T-helper 17 cell (primary cell): Measurements from ENCODE around the gene MYH9. TPM values are rescaled to one million over a fixed set of nuclear protein-coding genes. Genes with fewer than 3 reads are reported as not detected.
A peak's percentile ranks its signal among the peaks of the same experiment; 100 is the strongest.
"Not testable (repeated sequence)": the region's sequence is repeated elsewhere in the genome, so short reads cannot be mapped to it uniquely, and the experiment has no call there.

Experiments used
- ATAC-seq: fragments of 150-1000 bp; cut with Tn5 transposase; 2 replicates; pipeline ENCODE4 v1.10.0; 2021; ENCODE audit warnings: mild to moderate bottlenecking, moderate library complexity
- DNase-seq, 3 donors: peaks; one replicate each; pipeline versions ENCODE4 v3.0.0 to v3.0.0-alpha.2; 2020 to 2021
- H3K9me3 ChIP-seq: one replicate; pipeline ENCODE4 v1.7.0; 2013; ENCODE audit warnings: low read length, mild to moderate bottlenecking; ENCODE audit not compliant: control insufficient read depth, poor library complexity, severe bottlenecking
- H3K27ac Mint-ChIP-seq: one replicate; pipeline ENCODE4 v1.8.0; 2022; ENCODE audit warnings: mild to moderate bottlenecking, moderate library complexity, mixed read lengths
- H3K27me3 Mint-ChIP-seq: one replicate; pipeline ENCODE4 v1.8.0; 2022; ENCODE audit warnings: mixed read lengths
- H3K36me3 Mint-ChIP-seq: one replicate; pipeline ENCODE4 v1.8.0; 2022; ENCODE audit warnings: low read depth, mixed read lengths
- H3K4me1 Mint-ChIP-seq: one replicate; pipeline ENCODE4 v1.8.0; 2022; ENCODE audit warnings: mild to moderate bottlenecking, mixed read lengths
- H3K4me3 Mint-ChIP-seq: one replicate; pipeline ENCODE4 v1.8.0; 2022; ENCODE audit warnings: mild to moderate bottlenecking, moderate library complexity, mixed read lengths
- total RNA-seq, 4 donors: library from RNA in 2 of 4; stranded (reverse) in 2 of 4; gene quantifications; one replicate each; pipeline ENCODE4 v1.2.3 and lab custom pipeline; 2022 to 2026

The MYH9 gene
- total RNA-seq, 2 donors from 2014 or later, result 1,038 to 1,220 TPM

GRCh38 chr22:36263216-36263673 lies 124.5 kb downstream of the MYH9 start:
- H3K4me3 Mint-ChIP-seq, ATAC-seq, H3K27me3 Mint-ChIP-seq, H3K36me3 Mint-ChIP-seq, H3K27ac Mint-ChIP-seq, DNase-seq, H3K9me3 ChIP-seq: not testable (repeated sequence)
- peaks cover 13% of the 10 kb centered on the region for H3K4me1 Mint-ChIP-seq

GRCh38 chr22:36262307-36262706 lies 125.5 kb downstream of the MYH9 start:
- Mint-ChIP-seq H3K27ac (peak overlapping the region; percentile 84), H3K4me1 (peaks cover 19% of the 10 kb centered on the region)
- H3K4me3 Mint-ChIP-seq, H3K27me3 Mint-ChIP-seq, ATAC-seq, DNase-seq, H3K9me3 ChIP-seq, H3K36me3 Mint-ChIP-seq: not testable (repeated sequence)

GRCh38 chr22:36261675-36262074 lies 126.1 kb downstream of the MYH9 start:
- not testable (repeated sequence) for H3K4me3 Mint-ChIP-seq, H3K9me3 ChIP-seq, H3K36me3 Mint-ChIP-seq, DNase-seq, ATAC-seq, H3K27me3 Mint-ChIP-seq
- Mint-ChIP-seq H3K27ac (peak overlapping the region; percentile 84), H3K4me1 (peaks cover 23% of the 10 kb centered on the region)

- Mint-ChIP-seq H3K4me1 (peaks cover 33% of the 10 kb centered on the region), H3K4me3 (peak overlapping the region; percentile 12), H3K27ac (peak overlapping the region; percentile 96), H3K27me3 (no peaks in the 10 kb centered on the region), H3K36me3 (peaks cover 3% of the 10 kb centered on the region)
- H3K9me3 ChIP-seq, result no peaks in the 10 kb centered on the region
- ATAC-seq, result no peak
- no peak for DNase-seq
These were observed 128.0 kb downstream of the MYH9 start for GRCh38 chr22:36259615-36260300.

GRCh38 chr22:36258701-36259614 lies 128.8 kb downstream of the MYH9 start:
- peaks cover 3% of the 10 kb centered on the region for H3K36me3 Mint-ChIP-seq
- H3K4me1 Mint-ChIP-seq, result peaks cover 36% of the 10 kb centered on the region
- no peaks in the 10 kb centered on the region for H3K27me3 Mint-ChIP-seq
- peak; percentile 41 for ATAC-seq
- H3K27ac Mint-ChIP-seq, result peak overlapping the region; percentile 96
- no peak for DNase-seq
- H3K4me3 Mint-ChIP-seq, result peak overlapping the region; percentile 88
- H3K9me3 ChIP-seq, result no peaks in the 10 kb centered on the region

- H3K9me3 ChIP-seq, result no peaks in the 10 kb centered on the region
- Mint-ChIP-seq H3K27me3 (no peaks in the 10 kb centered on the region), H3K27ac (peak overlapping the region; percentile 96), H3K4me3 (peak overlapping the region; percentile 88), H3K4me1 (peaks cover 45% of the 10 kb centered on the region), H3K36me3 (peaks cover 3% of the 10 kb centered on the region)
- DNase-seq (no peak), ATAC-seq (peak; percentile 74)
These were observed 129.7 kb downstream of the MYH9 start for GRCh38 chr22:36257948-36258670.

GRCh38 chr22:36257308-36257707 lies 130.5 kb downstream of the MYH9 start:
- DNase-seq, result no peak
- Mint-ChIP-seq H3K27ac (peak overlapping the region; percentile 39), H3K36me3 (peaks cover 2% of the 10 kb centered on the region)

GRCh38 chr22:36256478-36256877 lies 131.3 kb downstream of the MYH9 start:
- no peaks in the 10 kb centered on the region for H3K9me3 ChIP-seq
- peak overlapping the region; percentile 5 for H3K4me3 Mint-ChIP-seq
- peaks cover 54% of the 10 kb centered on the region for H3K4me1 Mint-ChIP-seq
- H3K27ac Mint-ChIP-seq, result peak overlapping the region; percentile 71
- no peaks in the 10 kb centered on the region for H3K36me3 Mint-ChIP-seq
- ATAC-seq, result no peak
- no peak for DNase-seq
- no peaks in the 10 kb centered on the region for H3K27me3 Mint-ChIP-seq

More at GRCh38 chr22:36257308-36257707, 130.5 kb downstream of the MYH9 start:
- no peaks in the 10 kb centered on the region for H3K27me3 Mint-ChIP-seq
- H3K4me1 Mint-ChIP-seq, result peaks cover 51% of the 10 kb centered on the region
- no peaks in the 10 kb centered on the region for H3K9me3 ChIP-seq
- ATAC-seq, result no peak
- H3K4me3 Mint-ChIP-seq, result no peak overlapping the region

GRCh38 chr22:36255572-36255971 lies 132.2 kb downstream of the MYH9 start:
- peaks cover 54% of the 10 kb centered on the region for H3K4me1 Mint-ChIP-seq
- H3K36me3 Mint-ChIP-seq, result not testable (repeated sequence)

GRCh38 chr22:36253523-36254490 lies 134.0 kb downstream of the MYH9 start:
- ATAC-seq (no peak), DNase-seq (no peak)
- Mint-ChIP-seq H3K36me3 (no peaks in the 10 kb centered on the region), H3K27ac (peak overlapping the region; percentile 98), H3K4me1 (peaks cover 49% of the 10 kb centered on the region), H3K4me3 (peak overlapping the region; percentile 95), H3K27me3 (no peaks in the 10 kb centered on the region)
- no peaks in the 10 kb centered on the region for H3K9me3 ChIP-seq

More at GRCh38 chr22:36255572-36255971, 132.2 kb downstream of the MYH9 start:
- not testable (repeated sequence) for ATAC-seq, H3K27me3 Mint-ChIP-seq, H3K9me3 ChIP-seq, DNase-seq
- H3K4me3 Mint-ChIP-seq, result peak overlapping the region; percentile 55
- peak overlapping the region; percentile 71 for H3K27ac Mint-ChIP-seq

- H3K36me3 Mint-ChIP-seq, result no peaks in the 10 kb centered on the region
These were observed 134.8 kb downstream of the MYH9 start, which contains the start of gene APOL1 for GRCh38 chr22:36252754-36253522. Gene APOL1, plus strand, starts transcription at chr22:36253133. Its CDS starts 1,823 bp downstream, at chr22:36254956.

More at GRCh38 chr22:36252754-36253522, 134.8 kb downstream of the MYH9 start, which contains the start of gene APOL1:
- Mint-ChIP-seq H3K4me1 (peaks cover 41% of the 10 kb centered on the region), H3K4me3 (peak within 1 kb of the TSS; percentile 95), H3K27ac (peak within 1 kb of the TSS; percentile 98), H3K27me3 (no peaks in the 10 kb centered on the region)
- ATAC-seq (peak; percentile 88), DNase-seq (no peak)
- H3K9me3 ChIP-seq, result no peaks in the 10 kb centered on the region
